GM18511 (cell line): ENCODE measurements around the gene ING5.
"Not testable (repeated sequence)": the region's sequence is repeated elsewhere in the genome, so short reads cannot be mapped to it uniquely, and the experiment has no call there.

Source experiments
- ATAC-seq: cut with Tn5 transposase; IDR thresholded peaks from one replicate; pipeline ENCODE4 v1.9.1; 2021; ENCODE audit warnings: mild to moderate bottlenecking, moderate library complexity; ENCODE audit not compliant: unreplicated experiment

Gene ING5

GRCh38 chr2:241759067-241759807, 57.4 kb downstream of the ING5 start:
- no peak for ATAC-seq

- not testable (repeated sequence) for ATAC-seq
Observed at GRCh38 chr2:241759893-241760292, 58.1 kb downstream of the ING5 start.

GRCh38 chr2:241760301-241760771, 58.5 kb downstream of the ING5 start:
- ATAC-seq, result no peak

GRCh38 chr2:241762321-241762932, 60.6 kb downstream of the ING5 start:
- ATAC-seq, result no peak

GRCh38 chr2:241762933-241763369, 61.1 kb downstream of the ING5 start:
- ATAC-seq, result no peak

GRCh38 chr2:241763551-241764274, 61.9 kb downstream of the ING5 start:
- no peak for ATAC-seq

GRCh38 chr2:241764275-241765241, 62.7 kb downstream of the ING5 start:
- no peak for ATAC-seq

GRCh38 chr2:241767464-241768250, 65.8 kb downstream of the ING5 start:
- ATAC-seq, result no peak

- no peak for ATAC-seq
Observed at GRCh38 chr2:241768251-241768711, 66.4 kb downstream of the ING5 start.

GRCh38 chr2:241768850-241769249, 67.0 kb downstream of the ING5 start:
- no peak for ATAC-seq

GRCh38 chr2:241769819-241770184, 68.0 kb downstream of the ING5 start:
- no peak for ATAC-seq

GRCh38 chr2:241770185-241770935, 68.5 kb downstream of the ING5 start:
- no peak for ATAC-seq

GRCh38 chr2:241770936-241771285, 69.1 kb downstream of the ING5 start:
- ATAC-seq, result no peak

- no peak for ATAC-seq
Observed at GRCh38 chr2:241771286-241772062, 69.6 kb downstream of the ING5 start.

- no peak for ATAC-seq
Observed at GRCh38 chr2:241772063-241772499, 70.2 kb downstream of the ING5 start.

- ATAC-seq, result no peak
Observed at GRCh38 chr2:241773511-241774418, 71.9 kb downstream of the ING5 start.
